RWPE2 (cell line): ENCODE measurements around the gene COIL.
A peak's percentile ranks its signal among the peaks of the same experiment; 100 is the strongest.

Experiments used
- ATAC-seq: fragments of 200-7000 bp; cut with Tn5 transposase; 3 replicates; pipeline ENCODE4 v1.9.1; 2021; ENCODE audit warnings: low read depth
- DNase-seq: peaks from one replicate; pipeline ENCODE4 v3.0.0-alpha.2; 2020; ENCODE audit warnings: low spot score
- H3K27ac ChIP-seq: fragments of 450-650 bp; 2 replicates; pipeline ENCODE4 v1.5.1; 2017; ENCODE audit warnings: mild to moderate bottlenecking; ENCODE audit not compliant: poor library complexity, severe bottlenecking
- H3K27me3 ChIP-seq: fragments of 250-450 bp; sonication (Bioruptor Pico); 2 replicates; pipeline ENCODE4 v1.5.1; 2021; ENCODE audit warnings: mild to moderate bottlenecking, moderate library complexity; ENCODE audit not compliant: insufficient read depth, poor library complexity, severe bottlenecking
- H3K36me3 ChIP-seq: fragments of 250-450 bp; sonication (Bioruptor Pico); 2 replicates; pipeline ENCODE4 v1.5.1; 2020; ENCODE audit warnings: low read depth, mild to moderate bottlenecking, moderate library complexity
- H3K4me1 ChIP-seq: fragments of 250-450 bp; sonication (Bioruptor Pico); 2 replicates; pipeline ENCODE4 v1.5.1; 2021; ENCODE audit warnings: mild to moderate bottlenecking, moderate library complexity; ENCODE audit not compliant: insufficient read depth, poor library complexity, severe bottlenecking
- H3K4me3 ChIP-seq: fragments of 250-450 bp; sonication (Bioruptor Pico); 2 replicates; pipeline ENCODE4 v1.5.1; 2021; ENCODE audit warnings: mild to moderate bottlenecking, moderate library complexity; ENCODE audit not compliant: severe bottlenecking
- H3K9me3 ChIP-seq: fragments of 250-450 bp; sonication (Bioruptor Pico); 2 replicates; pipeline ENCODE4 v1.5.1; 2021; ENCODE audit warnings: mild to moderate bottlenecking, moderate library complexity; ENCODE audit not compliant: severe bottlenecking
- TF ChIP-seq, protein P1 (sequence below): fragments of 450-650 bp; IDR thresholded peaks from one replicate; pipeline ENCODE4 v1.5.1; 2017; ENCODE audit warnings: mild to moderate bottlenecking, moderate library complexity; ENCODE audit not compliant: poor library complexity, severe bottlenecking

Gene COIL

DNA sequence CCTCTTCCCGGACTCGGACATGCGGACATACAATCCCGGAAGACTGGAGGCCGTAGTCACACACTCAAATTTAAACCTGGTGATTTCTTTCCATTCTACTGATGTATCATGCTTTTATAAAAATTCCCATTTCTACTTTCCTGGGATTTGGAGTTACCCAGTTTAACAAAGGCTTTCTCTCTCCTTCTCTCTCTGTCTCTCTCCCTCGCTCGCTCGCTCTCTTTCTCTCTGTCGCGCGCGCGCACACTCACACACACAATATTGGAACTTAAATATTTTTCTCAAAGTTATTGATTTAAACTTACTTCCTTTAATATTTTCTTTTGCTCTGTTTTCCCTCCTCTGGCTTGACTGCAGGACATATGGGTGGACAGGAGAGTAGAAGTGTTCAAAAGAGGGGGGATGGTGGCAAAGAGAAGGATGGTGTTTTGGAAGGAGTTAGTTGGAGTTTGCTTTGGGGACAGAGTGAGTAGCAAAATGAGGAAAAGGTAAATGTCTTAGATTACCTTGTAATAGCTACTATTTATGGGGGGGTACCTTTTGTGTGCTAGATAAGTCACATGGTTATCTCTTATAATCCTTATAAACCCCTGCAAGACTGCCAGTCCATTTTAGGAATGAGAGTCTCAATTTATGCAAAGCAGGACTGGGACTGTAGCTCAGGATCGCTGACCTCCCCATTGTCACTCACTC is 46.1 kb downstream of the COIL start:
- Histone ChIP-seq H3K9me3 (peaks cover 3% of the 10 kb centered on the region), H3K4me1 (peaks cover 23% of the 10 kb centered on the region), H3K27ac (peak overlapping the region; percentile 91), H3K36me3 (peaks cover 30% of the 10 kb centered on the region), H3K4me3 (peak overlapping the region; percentile 89), H3K27me3 (no peaks in the 10 kb centered on the region)
- ATAC-seq (no peak), DNase-seq (no peak)
- TF ChIP-seq, protein P1, sequence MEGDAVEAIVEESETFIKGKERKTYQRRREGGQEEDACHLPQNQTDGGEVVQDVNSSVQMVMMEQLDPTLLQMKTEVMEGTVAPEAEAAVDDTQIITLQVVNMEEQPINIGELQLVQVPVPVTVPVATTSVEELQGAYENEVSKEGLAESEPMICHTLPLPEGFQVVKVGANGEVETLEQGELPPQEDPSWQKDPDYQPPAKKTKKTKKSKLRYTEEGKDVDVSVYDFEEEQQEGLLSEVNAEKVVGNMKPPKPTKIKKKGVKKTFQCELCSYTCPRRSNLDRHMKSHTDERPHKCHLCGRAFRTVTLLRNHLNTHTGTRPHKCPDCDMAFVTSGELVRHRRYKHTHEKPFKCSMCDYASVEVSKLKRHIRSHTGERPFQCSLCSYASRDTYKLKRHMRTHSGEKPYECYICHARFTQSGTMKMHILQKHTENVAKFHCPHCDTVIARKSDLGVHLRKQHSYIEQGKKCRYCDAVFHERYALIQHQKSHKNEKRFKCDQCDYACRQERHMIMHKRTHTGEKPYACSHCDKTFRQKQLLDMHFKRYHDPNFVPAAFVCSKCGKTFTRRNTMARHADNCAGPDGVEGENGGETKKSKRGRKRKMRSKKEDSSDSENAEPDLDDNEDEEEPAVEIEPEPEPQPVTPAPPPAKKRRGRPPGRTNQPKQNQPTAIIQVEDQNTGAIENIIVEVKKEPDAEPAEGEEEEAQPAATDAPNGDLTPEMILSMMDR: no peak

DNA sequence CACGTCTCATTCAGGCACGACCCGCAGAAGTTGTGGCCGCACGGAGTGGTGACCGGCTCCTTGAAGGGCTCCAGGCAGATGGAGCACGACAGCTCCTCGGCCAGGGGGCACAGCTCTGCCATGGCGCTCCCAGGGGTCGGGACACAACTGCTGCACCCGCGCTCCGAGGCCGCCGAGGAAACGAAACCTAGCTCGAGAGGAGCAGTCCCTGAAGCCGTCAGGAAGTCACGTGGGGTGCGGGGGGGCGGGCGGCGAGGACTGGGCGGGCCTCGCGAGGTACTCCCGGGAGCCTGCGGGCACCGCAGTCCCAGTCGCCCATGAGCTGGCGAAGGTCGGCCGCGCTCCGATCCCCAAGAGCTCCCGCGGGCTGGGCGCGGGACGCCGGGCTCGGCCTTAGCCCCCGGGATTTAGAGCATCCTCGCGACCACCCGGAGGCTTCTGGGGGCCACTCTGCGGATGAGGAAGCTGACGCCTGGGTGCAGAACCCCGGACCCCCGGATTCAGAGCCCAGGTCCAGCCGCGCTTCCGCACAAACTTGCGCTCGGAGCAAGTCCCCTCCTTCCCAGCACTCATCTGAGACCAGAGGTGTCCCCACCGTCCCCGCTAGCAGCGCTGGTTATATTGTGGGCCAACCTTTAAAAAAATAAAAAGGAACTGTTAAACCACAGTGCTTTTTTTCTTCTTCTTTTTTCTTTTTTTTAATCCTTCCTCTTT is 46.8 kb downstream of the COIL start, which contains the start of gene TRIM25:
Gene TRIM25 (minus strand): TSS at position 183 of the 714 bp plus-strand sequence. CDS start 61 bp downstream, at position 122.
- Histone ChIP-seq H3K27me3 (no peaks in the 10 kb centered on the region), H3K9me3 (no peaks in the 10 kb centered on the region), H3K4me3 (peak within 1 kb of the TSS; percentile 89), H3K36me3 (peaks cover 34% of the 10 kb centered on the region), H3K4me1 (peaks cover 23% of the 10 kb centered on the region), H3K27ac (peak within 1 kb of the TSS; percentile 91)
- ATAC-seq: peak; percentile 76
- TF ChIP-seq, protein P1: no peak
- peak; percentile 93 for DNase-seq

DNA sequence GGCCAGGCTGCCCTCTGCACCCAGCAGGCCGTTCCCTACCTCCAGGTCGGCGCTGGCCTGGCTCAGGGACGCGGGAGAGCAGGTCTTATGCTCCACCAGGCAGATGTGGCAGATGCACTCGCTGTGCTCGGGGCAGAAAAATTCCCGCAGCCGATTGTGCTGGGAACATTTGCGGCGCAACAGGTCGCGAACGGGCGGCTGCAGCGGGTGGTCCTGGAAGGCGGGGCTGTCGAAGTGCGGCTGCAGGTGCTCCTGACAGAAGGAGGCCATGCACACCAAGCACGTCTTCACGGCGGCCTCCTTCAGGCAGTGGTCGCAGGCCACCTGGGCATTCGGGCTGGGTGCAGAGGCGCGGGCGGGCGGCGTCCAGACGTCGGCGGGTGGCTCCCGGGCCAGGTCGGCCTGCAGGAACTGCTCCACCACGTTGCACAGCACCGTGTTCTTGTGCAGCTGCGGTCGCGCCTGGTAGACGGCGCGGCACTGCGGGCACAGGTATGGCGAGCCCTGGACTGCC is 47.4 kb downstream of the COIL start:
- TF ChIP-seq, protein P1: no peak
- Histone ChIP-seq H3K36me3 (peaks cover 40% of the 10 kb centered on the region), H3K27me3 (no peaks in the 10 kb centered on the region), H3K4me3 (peak overlapping the region; percentile 89), H3K4me1 (peaks cover 23% of the 10 kb centered on the region), H3K27ac (peak overlapping the region; percentile 91), H3K9me3 (no peaks in the 10 kb centered on the region)
- DNase-seq (no peak), ATAC-seq (peak; percentile 43)

DNA sequence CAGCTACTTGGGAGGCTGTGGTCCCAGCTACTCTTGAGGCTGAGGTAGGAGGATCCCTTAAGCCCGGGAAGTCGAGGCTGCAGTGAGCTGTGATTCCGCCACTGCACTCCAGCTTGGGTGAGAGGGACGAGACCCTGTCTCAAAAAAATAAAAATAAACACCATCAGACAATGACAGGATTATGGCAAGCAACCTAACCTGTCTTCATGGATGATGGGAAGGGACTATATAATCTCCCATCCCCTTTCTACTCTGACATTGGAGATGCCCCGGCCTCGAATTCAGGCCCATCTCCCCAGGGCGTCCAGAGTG is 47.9 kb downstream of the COIL start:
- peaks cover 23% of the 10 kb centered on the region for H3K4me1 ChIP-seq
- no peaks in the 10 kb centered on the region for H3K27me3 ChIP-seq
- H3K36me3 ChIP-seq: peaks cover 44% of the 10 kb centered on the region
- no peak for ATAC-seq
- TF ChIP-seq, protein P1: no peak
- peak overlapping the region; percentile 91 for H3K27ac ChIP-seq
- H3K9me3 ChIP-seq: no peaks in the 10 kb centered on the region
- DNase-seq: no peak
- H3K4me3 ChIP-seq: peak overlapping the region; percentile 89
